Psoas muscle (tissue), 8 donors: ENCODE measurements around the gene C4orf17. TPM values are rescaled to one million over a fixed set of nuclear protein-coding genes. Genes with fewer than 3 reads are reported as not detected.

Experiments used
- ATAC-seq, 4 donors: fragments of 200-7000 bp; cut with Tn5 transposase; one replicate each; pipeline ENCODE4 v1.9.1; 2020; ENCODE audit warnings: moderate library complexity in 3 of 4, mild to moderate bottlenecking in 2 of 4
- DNase-seq, 2 donors: peaks; one replicate each; pipeline ENCODE4 v3.0.0-alpha.2; 2020
- H3K27ac ChIP-seq: fragments of 200-600 bp; one replicate; pipeline ENCODE4 v1.8.0; 2022
- H3K27me3 ChIP-seq, 3 donors: fragments of 200-600 bp in 1 of 3; one replicate each; pipeline versions ENCODE4 v1.6.1 to v1.8.0; 2013 to 2022; ENCODE audit warnings: low read length in 2 of 3, mild to moderate bottlenecking in 2 of 3, moderate library complexity in 1 of 3; ENCODE audit not compliant: insufficient read depth in 3 of 3
- H3K36me3 ChIP-seq, 2 donors: fragments of 200-600 bp in 1 of 2; one replicate each; pipeline versions ENCODE4 v1.6.1 to v1.8.0; 2013 to 2022; ENCODE audit warnings: low read depth in 1 of 2, mild to moderate bottlenecking in 1 of 2, moderate library complexity in 1 of 2; ENCODE audit not compliant: insufficient read depth in 1 of 2
- H3K4me1 ChIP-seq: fragments of 200-600 bp; one replicate; pipeline ENCODE4 v1.8.0; 2022
- H3K4me3 ChIP-seq: fragments of 200-600 bp; one replicate; pipeline ENCODE4 v1.8.0; 2022; ENCODE audit warnings: mild to moderate bottlenecking
- H3K9me3 ChIP-seq: fragments of 200-600 bp; one replicate; pipeline ENCODE4 v1.8.0; 2022
- CTCF ChIP-seq: fragments of 200-600 bp; IDR thresholded peaks from one replicate; pipeline ENCODE4 v1.8.0; 2022; ENCODE audit warnings: antibody characterized with exemption
- WGBS, 3 donors: extraction: QIAGEN DNeasy Blood & Tissue Kit; methylation state at CpG; one replicate each; pipeline versions ENCODE4 v1.1.6 to v1.1.7; 2013; 5-methylcytosine and 5-hydroxymethylcytosine counted together
- intact Hi-C, 2 donors: fragments of 100-400 bp; cut with DNase I; formaldehyde crosslinking; loops; one replicate each; pipeline versions ENCODE4 v1.11.0 to v1.14.2; 2022
- polyA plus RNA-seq, 3 donors: library from polyadenylated mRNA; stranded (reverse); fragments of 200-250 nt; gene quantifications; one replicate each; pipeline ENCODE4 v1.2.3, GENCODE V29; 2013
- total RNA-seq, 4 donors: library from RNA; stranded (reverse); fragmentation: NEBNext Ultra II Directional in 2 of 4; extraction: Animal tissue kit (Norgen Biotek cat#: 25700) in 2 of 4; gene quantifications; one replicate each; pipeline versions ENCODE4 v1.2.1 to v1.2.4, GENCODE V29; 2021 to 2023
- donor health status: healthy with polysubstance abuse.
- donor health status: DM: no; HTN: no; CAD: no; lungs with moderate emphysema.
- donor health status: Bipolar disorder and iron deficiency.
- donor health status: healthy.
- donor health status: DM: yes; HTN: yes; CAD: no.
- donor health status: DM: no; HTN: no; CAD: no.
- donor health status: DM: no; HTN: no; CAD: no.
- donor health status: DM: yes; HTN: yes; CAD: no.

Gene C4orf17
- total and polyA plus RNA-seq, 7 donors, result not detected

GRCh38 chr4:99467887-99468286 is 42.9 kb upstream of the C4orf17 start:
- H3K27ac ChIP-seq, result no peak overlapping the region
- no peak for TF ChIP-seq CTCF
- WGBS, 3 donors, result 74 to 75% (median 74%) methylated on average over 2 of the region's 2 CpGs
- H3K27me3 ChIP-seq, result no peaks in the 10 kb centered on the region
- no peak for ATAC-seq
- no peaks in the 10 kb centered on the region for H3K9me3 ChIP-seq
- intact Hi-C loops, result no loop called here
- H3K4me3 ChIP-seq, result no peak overlapping the region
- DNase-seq, result no peak
- H3K36me3 ChIP-seq, result no peaks in the 10 kb centered on the region
- H3K4me1 ChIP-seq, result no peaks in the 10 kb centered on the region

GRCh38 chr4:99468889-99469288 is 41.9 kb upstream of the C4orf17 start:
- Histone ChIP-seq H3K27ac (no peak overlapping the region), H3K27me3 (no peaks in the 10 kb centered on the region), H3K4me1 (no peaks in the 10 kb centered on the region), H3K4me3 (no peak overlapping the region), H3K36me3 (no peaks in the 10 kb centered on the region), H3K9me3 (no peaks in the 10 kb centered on the region)
- no peak for TF ChIP-seq CTCF
- DNase-seq (no peak), ATAC-seq (no peak)
- intact Hi-C loops, result no loop called here
- 44 to 56% (median 52%) methylated on average over 1 of the region's 1 CpG for WGBS, 3 donors

GRCh38 chr4:99471349-99471748 is 39.5 kb upstream of the C4orf17 start:
- no peak for ATAC-seq

GRCh38 chr4:99471896-99472295 is 38.9 kb upstream of the C4orf17 start:
- intact Hi-C loops, result no loop called here
- Histone ChIP-seq H3K4me3 (no peak overlapping the region), H3K9me3 (no peaks in the 10 kb centered on the region), H3K36me3 (no peaks in the 10 kb centered on the region), H3K4me1 (no peaks in the 10 kb centered on the region), H3K27me3 (no peaks in the 10 kb centered on the region), H3K27ac (no peak overlapping the region)
- DNase-seq (no peak), ATAC-seq (no peak)
- TF ChIP-seq CTCF, result no peak
- WGBS, 3 donors, result 26 to 29% (median 28%) methylated on average over 1 of the region's 1 CpG

More at GRCh38 chr4:99471349-99471748, 39.5 kb upstream of the C4orf17 start:
- no peak for TF ChIP-seq CTCF
- H3K27ac ChIP-seq, result no peak overlapping the region
- H3K9me3 ChIP-seq, result no peaks in the 10 kb centered on the region
- no peak for DNase-seq
- H3K4me3 ChIP-seq, result no peak overlapping the region
- H3K27me3 ChIP-seq, result no peaks in the 10 kb centered on the region
- intact Hi-C loops, result no loop called here
- no peaks in the 10 kb centered on the region for H3K4me1 ChIP-seq
- no peaks in the 10 kb centered on the region for H3K36me3 ChIP-seq

GRCh38 chr4:99473131-99473530 is 37.7 kb upstream of the C4orf17 start:
- no peak for DNase-seq
- no peak overlapping the region for H3K27ac ChIP-seq
- H3K4me3 ChIP-seq, result no peak overlapping the region
- no peak for TF ChIP-seq CTCF
- no peaks in the 10 kb centered on the region for H3K9me3 ChIP-seq
- H3K36me3 ChIP-seq, result no peaks in the 10 kb centered on the region
- 78 to 88% (median 88%) methylated on average over 1 of the region's 1 CpG for WGBS, 3 donors
- intact Hi-C loops, result no loop called here
- H3K4me1 ChIP-seq, result no peaks in the 10 kb centered on the region
- no peak for ATAC-seq
- no peaks in the 10 kb centered on the region for H3K27me3 ChIP-seq
